SK-N-SH (cell line): ENCODE measurements around the gene MED8. TPM values are rescaled to one million over a fixed set of nuclear protein-coding genes. Genes with fewer than 3 reads are reported as not detected.

Experiments used
- CTCF ChIA-PET: fragments of 300-600, 350-600 bp; formaldehyde crosslinking; extraction: SDS; loops from one replicate; lab custom pipeline; 2021; lab: Yijun Ruan, JAX
- POLR2A ChIA-PET: fragments of 350-600 bp; sonication (Branson Sonifier 250); formaldehyde crosslinking; extraction: SDS; loops from one replicate; lab custom pipeline; 2020; ENCODE audit warnings: antibody characterized with exemption, inconsistent platforms; lab: Yijun Ruan, JAX
- DNase-seq: peaks from one replicate; pipeline ENCODE4 v3.0.0; 2012
- H2AFZ ChIP-seq: fragments of 200-600 bp; sonication (generic); 2 replicates; pipeline ENCODE4 v1.8.1; 2016; ENCODE audit warnings: antibody characterized with exemption, mild to moderate bottlenecking, low read depth
- H3F3A ChIP-seq: fragments of 200-600 bp; sonication (generic); replicated peaks from 2 replicates; pipeline ENCODE3; 2016; ENCODE audit warnings: antibody characterized with exemption, mild to moderate bottlenecking; ENCODE audit not compliant: insufficient read depth
- H3K27ac ChIP-seq, 2 experiments: fragments of 200-500 bp in 1 of 2; fragments of 200-600 bp in 1 of 2; sonication (Bioruptor generic) in 1 of 2; sonication (generic), shearing (Covaris generic) in 1 of 2; 2 replicates each; pipeline versions ENCODE4 v1.5.1 to v1.6.1; 2014 to 2016; ENCODE audit warnings: low read depth in 2 of 2, inconsistent platforms in 1 of 2, low read length in 1 of 2, mild to moderate bottlenecking in 1 of 2, mixed read lengths in 1 of 2
- H3K27me3 ChIP-seq: fragments of 200-600 bp; sonication (generic), shearing (Covaris generic); 2 replicates; pipeline ENCODE4 v1.6.1; 2016; ENCODE audit warnings: mixed run types; ENCODE audit not compliant: insufficient read depth
- H3K36me3 ChIP-seq, 2 experiments: fragments of 200-500 bp in 1 of 2; fragments of 200-600 bp in 1 of 2; sonication (Bioruptor generic) in 1 of 2; sonication (generic) in 1 of 2; replicated peaks in 1 of 2; 2 replicates each; pipeline versions ENCODE3 to v1.5.1; 2014 to 2016; ENCODE audit warnings: low read length in 1 of 2, mild to moderate bottlenecking in 1 of 2; ENCODE audit not compliant: insufficient read depth in 2 of 2, control insufficient read depth in 1 of 2
- H3K4me1 ChIP-seq, 2 experiments: fragments of 200-500 bp in 1 of 2; fragments of 200-600 bp in 1 of 2; sonication (Bioruptor generic) in 1 of 2; sonication (generic), shearing (Covaris generic) in 1 of 2; 2 replicates each; pipeline versions ENCODE4 v1.5.1 to v1.6.1; 2014 to 2016; ENCODE audit warnings: low read depth in 1 of 2, low read length in 1 of 2, mixed run types in 1 of 2; ENCODE audit not compliant: insufficient read depth in 2 of 2, control insufficient read depth in 1 of 2
- H3K4me2 ChIP-seq: fragments of 200-600 bp; sonication (generic), shearing (Covaris generic); 2 replicates; pipeline ENCODE4 v1.6.1; 2017; ENCODE audit warnings: mixed run types
- H3K4me3 ChIP-seq, 2 experiments: fragments of 200-500 bp in 1 of 2; fragments of 200-600 bp in 1 of 2; sonication (Bioruptor generic) in 1 of 2; sonication (generic), shearing (Covaris generic) in 1 of 2; 2 replicates each; pipeline versions ENCODE4 v1.5.1 to v1.8.1; 2014 to 2016; ENCODE audit warnings: low read depth in 2 of 2, inconsistent platforms in 1 of 2, low read length in 1 of 2, mild to moderate bottlenecking in 1 of 2, mixed read lengths in 1 of 2, moderate library complexity in 1 of 2
- H3K79me2 ChIP-seq: fragments of 200-600 bp; sonication (generic); 2 replicates; pipeline ENCODE4 v1.8.1; 2017; ENCODE audit warnings: mild to moderate bottlenecking; ENCODE audit not compliant: insufficient read depth
- H3K9ac ChIP-seq: fragments of 200-600 bp; sonication (generic); 2 replicates; pipeline ENCODE4 v1.6.1; 2017; ENCODE audit warnings: mixed run types
- H3K9me2 ChIP-seq: fragments of 200-600 bp; sonication (generic); 2 replicates; pipeline ENCODE4 v1.6.1; 2017; ENCODE audit warnings: mixed run types
- H3K9me3 ChIP-seq: fragments of 200-600 bp; sonication (generic); 2 replicates; pipeline ENCODE4 v1.6.1; 2017; ENCODE audit warnings: mixed run types, mild to moderate bottlenecking, moderate library complexity
- H4K20me1 ChIP-seq: fragments of 200-600 bp; sonication (generic); 2 replicates; pipeline ENCODE4 v1.6.1; 2017; ENCODE audit warnings: mild to moderate bottlenecking, mixed run types; ENCODE audit not compliant: insufficient read depth
- CHD2 ChIP-seq: fragments of 150-350 bp; IDR thresholded peaks from 2 replicates; pipeline ENCODE4 v1.6.1; 2018; ENCODE audit warnings: low read length; ENCODE audit not compliant: partially characterized antibody
- CTCF ChIP-seq: fragments of 200-600 bp; sonication (generic); IDR thresholded peaks from 2 replicates; pipeline ENCODE4 v1.6.1; 2017; ENCODE audit warnings: antibody characterized with exemption, mild to moderate bottlenecking, moderate library complexity
- EP300 ChIP-seq, 2 experiments: IDR thresholded peaks; 2 replicates each; pipeline versions ENCODE4 v1.4.0 to v1.6.1; 2012; ENCODE audit warnings: borderline replicate concordance in 1 of 2, low read depth in 1 of 2, low read length in 1 of 2
- FOXJ3 ChIP-seq: sonication (generic); formaldehyde crosslinking; IDR thresholded peaks from 2 replicates; pipeline ENCODE4 v1.5.1; 2020; ENCODE audit warnings: mild to moderate bottlenecking, missing genetic modification reagents
- IRF3 ChIP-seq: fragments of 150-350 bp; IDR thresholded peaks from 2 replicates; pipeline ENCODE4 v1.6.1; 2016; ENCODE audit warnings: mild to moderate bottlenecking, low read depth, low read length
- JUND ChIP-seq: IDR thresholded peaks from 2 replicates; pipeline ENCODE4 v1.4.0; 2012
- MEF2A ChIP-seq: IDR thresholded peaks from 2 replicates; pipeline ENCODE4 v1.4.0; 2012; ENCODE audit warnings: low read depth, borderline replicate concordance
- NFIC ChIP-seq: IDR thresholded peaks from 2 replicates; pipeline ENCODE4 v1.4.0; 2012; ENCODE audit warnings: borderline replicate concordance
- POLR2AphosphoS5 ChIP-seq: IDR thresholded peaks from 2 replicates; pipeline ENCODE4 v1.6.1; 2012; ENCODE audit warnings: low read depth, low read length
- RAD21 ChIP-seq: IDR thresholded peaks from 2 replicates; pipeline ENCODE4 v1.6.1; 2012; ENCODE audit warnings: mild to moderate bottlenecking, low read length
- REST ChIP-seq: IDR thresholded peaks from 2 replicates; pipeline ENCODE4 v1.6.1; 2012; ENCODE audit warnings: mild to moderate bottlenecking, low read depth, low read length, moderate library complexity
- RFX5 ChIP-seq: IDR thresholded peaks from 2 replicates; pipeline ENCODE4 v1.6.1; 2012; ENCODE audit warnings: mild to moderate bottlenecking, improper control_type of control experiment, low read length
- USF1 ChIP-seq: IDR thresholded peaks from 2 replicates; pipeline ENCODE4 v1.4.0; 2012; ENCODE audit warnings: low read depth, borderline replicate concordance
- USF2 ChIP-seq: fragments of 150-350 bp; IDR thresholded peaks from 2 replicates; pipeline ENCODE4 v1.6.1; 2017; ENCODE audit warnings: antibody characterized with exemption, low read length, low read depth, borderline replicate concordance
- ZBTB33 ChIP-seq: IDR thresholded peaks from 2 replicates; pipeline ENCODE4 v1.4.0; 2012; ENCODE audit warnings: low read depth, borderline replicate concordance
- WGBS: methylation state at CpG from one replicate; pipeline ENCODE4 v1.1.6; 2017; ENCODE audit warnings: low lambda C conversion rate; 5-methylcytosine and 5-hydroxymethylcytosine counted together
- polyA plus RNA-seq, 3 experiments: library from polyadenylated mRNA; depleted of rRNA; stranded (reverse); fragments of >200 nt; gene quantifications; 2 replicates each; pipeline ENCODE4 v1.2.3, GENCODE V29; 2012

Gene MED8
- polyA plus RNA-seq, 1 of the 3 experiments (the other 2 are of a cell fraction): 33.7 TPM

GRCh38 chr1:43338001-43338400, 51.6 kb downstream of the MED8 start:
- Histone ChIP-seq H3K4me2 (no peak overlapping the region), H3K9me3 (no peaks in the 10 kb centered on the region), H4K20me1 (no peaks in the 10 kb centered on the region), H3F3A (no peaks in the 10 kb centered on the region), H3K36me3 (no peaks in the 10 kb centered on the region), H3K27me3 (no peaks in the 10 kb centered on the region; the same call in 1 of the 2 replicates), H3K4me3 (no peak overlapping the region), H3K27ac (no peak overlapping the region), H2AFZ (no peak overlapping the region), H3K9ac (no peak overlapping the region), H3K4me1 (no peaks in the 10 kb centered on the region), H3K79me2 (no peaks in the 10 kb centered on the region), H3K9me2 (no peaks in the 10 kb centered on the region)
- no peak for DNase-seq
- CTCF ChIA-PET: no interaction called here
- TF ChIP-seq POLR2AphosphoS5: no peak
- no peak for TF ChIP-seq ZBTB33
- TF ChIP-seq IRF3: no peak
- no peak for TF ChIP-seq RAD21
- TF ChIP-seq REST: no peak
- TF ChIP-seq MEF2A: no peak
- TF ChIP-seq NFIC: no peak
- no peak for TF ChIP-seq USF1
- no peak for TF ChIP-seq JUND
- TF ChIP-seq FOXJ3 (CRISPR knock-in tag): no peak
- no peak for TF ChIP-seq CHD2
- TF ChIP-seq RFX5: no peak
- no peak for TF ChIP-seq CTCF
- TF ChIP-seq EP300 (IDR thresholded peaks at IDR 0.05; ENCODE audit: borderline replicate concordance in 1 of 2, low read depth in 1 of 2, low read length in 1 of 2): no peak
- no peak for TF ChIP-seq USF2
- WGBS: 47% methylated on average over 5 of the region's 5 CpGs
- POLR2A ChIA-PET: no interaction called here
